Stimulated activated CD8-positive, alpha-beta memory T cell treated with anti-CD3 and anti-CD28 coated beads, Interleukin-15, amount 100 ng/mL, for 1 hour (primary cell): Measurements from ENCODE around the gene BRD2.

Experiments used
- DNase-seq: peaks from one replicate; pipeline ENCODE4 v3.0.0-alpha.2; 2020; ENCODE audit warnings: low read depth

BRD2 gene

GRCh38 chr6:32949113-32949512 is 19.3 kb upstream of the BRD2 start:
- no peak for DNase-seq

GRCh38 chr6:32950010-32950409 is 18.4 kb upstream of the BRD2 start:
- no peak for DNase-seq

- no peak for DNase-seq
Observed at GRCh38 chr6:32950449-32950848, 17.9 kb upstream of the BRD2 start.

- DNase-seq, result no peak
Observed at GRCh38 chr6:32952817-32953739, 15.3 kb upstream of the BRD2 start, which contains the start of gene HLA-DMA. TSS of gene HLA-DMA (minus strand) at chr6:32953097. CDS start at chr6:32953036, 61 bp downstream.

GRCh38 chr6:32953775-32954174 is 14.6 kb upstream of the BRD2 start:
- DNase-seq, result no peak

GRCh38 chr6:32954267-32954666 is 14.1 kb upstream of the BRD2 start:
- DNase-seq, result no peak

GRCh38 chr6:32954986-32955802 is 13.2 kb upstream of the BRD2 start:
- no peak for DNase-seq

GRCh38 chr6:32956176-32956575 is 12.2 kb upstream of the BRD2 start:
- DNase-seq, result no peak

GRCh38 chr6:32960563-32960962 is 7.8 kb upstream of the BRD2 start:
- DNase-seq, result no peak

GRCh38 chr6:32962213-32962826 is 6.1 kb upstream of the BRD2 start:
- DNase-seq, result no peak

- no peak for DNase-seq
Observed at GRCh38 chr6:32963866-32964265, 4.5 kb upstream of the BRD2 start.

GRCh38 chr6:32964776-32965175 is 3.6 kb upstream of the BRD2 start:
- no peak for DNase-seq

- DNase-seq, result no peak
Observed at GRCh38 chr6:32967151-32968091, 973 bp upstream of the BRD2 start.

- DNase-seq, result no peak
Observed at GRCh38 chr6:32968867-32969684, 682 bp downstream of the BRD2 start.

GRCh38 chr6:32969685-32970412 is 1.5 kb downstream of the BRD2 start:
- peak; percentile 46 for DNase-seq

GRCh38 chr6:32970413-32971241 is 2.2 kb downstream of the BRD2 start:
- peak; percentile 59 for DNase-seq

GRCh38 chr6:32971242-32971580 is 2.8 kb downstream of the BRD2 start:
- no peak for DNase-seq

- DNase-seq, result peak; percentile 99
Observed at GRCh38 chr6:32971581-32972352, 3.4 kb downstream of the BRD2 start.
